Measurements from ENCODE around the gene MFSD1. TPM values are rescaled to one million over a fixed set of nuclear protein-coding genes. Genes with fewer than 3 reads are reported as not detected.

Gene MFSD1
- total and polyA plus RNA-seq, 2 of the 13 experiments (the other 11 are each of a cell fraction or from before 2014, with no cell fraction given): 17.3 to 37.9 TPM

DNA sequence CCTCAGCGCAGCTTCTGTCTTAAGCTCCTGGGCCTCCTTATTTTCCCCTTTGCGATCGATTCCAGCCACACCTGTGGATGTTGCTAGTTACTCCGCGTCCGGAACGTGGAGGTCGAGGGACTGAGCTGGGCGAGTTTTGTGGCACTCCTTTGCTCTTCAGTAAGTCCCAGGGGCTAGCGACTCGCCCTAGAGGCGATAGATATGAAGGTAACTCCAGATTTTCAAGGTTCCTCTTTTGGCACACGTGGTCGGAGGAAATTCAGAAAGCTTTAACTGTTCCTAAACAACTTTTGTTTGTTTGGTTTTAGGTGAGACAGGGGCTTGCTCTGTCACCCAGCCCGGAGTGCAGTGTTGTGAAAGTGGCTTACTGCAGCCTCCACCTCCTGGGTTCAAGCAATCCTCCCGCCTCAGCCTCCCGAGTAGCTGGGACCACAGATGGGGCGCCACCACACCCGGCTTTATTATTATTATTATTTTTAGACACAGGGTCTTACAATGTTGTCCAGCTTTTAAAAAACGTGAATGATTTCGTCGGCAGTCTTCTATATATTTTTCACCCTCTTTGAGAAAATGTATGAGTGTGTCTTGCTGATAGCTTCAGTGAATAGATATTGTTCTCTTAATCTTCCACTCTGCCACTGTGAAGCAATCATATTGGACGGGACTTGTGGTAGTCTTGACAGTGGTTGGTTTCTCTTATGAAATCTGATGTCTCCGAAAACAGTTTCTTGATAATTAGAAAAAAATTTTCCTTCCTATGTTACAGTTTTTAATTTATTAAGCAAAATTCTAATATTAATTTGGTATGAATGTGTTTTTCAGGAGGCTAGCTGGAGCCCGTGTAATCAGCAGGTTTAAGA lies 785 bp downstream of the MFSD1 start:
- in situ Hi-C loops (cut with HindIII; ENCODE audit: extremely low pct_ligation_motif_present, low pct_unique_long_range_greater_than_20kb) (no loop called here), intact Hi-C loops (cut with micrococcal nuclease; ENCODE audit: unreplicated experiment) (loop anchor here (5.0 kb wide), 1 partner anchor 160 kb away; the partner anchor contains the start of gene GFM1)
- H4K20me1 ChIP-seq (ENCODE audit: insufficient read depth, low read length): no peaks in the 10 kb centered on the region
- no peaks in the 10 kb centered on the region for H3K9me3 ChIP-seq (ENCODE audit: low read length)
- peak overlapping the region; percentile 70 for H3K9ac ChIP-seq (ENCODE audit: insufficient read depth, low read depth, low read length)
- TF ChIP-seq, protein P1, sequence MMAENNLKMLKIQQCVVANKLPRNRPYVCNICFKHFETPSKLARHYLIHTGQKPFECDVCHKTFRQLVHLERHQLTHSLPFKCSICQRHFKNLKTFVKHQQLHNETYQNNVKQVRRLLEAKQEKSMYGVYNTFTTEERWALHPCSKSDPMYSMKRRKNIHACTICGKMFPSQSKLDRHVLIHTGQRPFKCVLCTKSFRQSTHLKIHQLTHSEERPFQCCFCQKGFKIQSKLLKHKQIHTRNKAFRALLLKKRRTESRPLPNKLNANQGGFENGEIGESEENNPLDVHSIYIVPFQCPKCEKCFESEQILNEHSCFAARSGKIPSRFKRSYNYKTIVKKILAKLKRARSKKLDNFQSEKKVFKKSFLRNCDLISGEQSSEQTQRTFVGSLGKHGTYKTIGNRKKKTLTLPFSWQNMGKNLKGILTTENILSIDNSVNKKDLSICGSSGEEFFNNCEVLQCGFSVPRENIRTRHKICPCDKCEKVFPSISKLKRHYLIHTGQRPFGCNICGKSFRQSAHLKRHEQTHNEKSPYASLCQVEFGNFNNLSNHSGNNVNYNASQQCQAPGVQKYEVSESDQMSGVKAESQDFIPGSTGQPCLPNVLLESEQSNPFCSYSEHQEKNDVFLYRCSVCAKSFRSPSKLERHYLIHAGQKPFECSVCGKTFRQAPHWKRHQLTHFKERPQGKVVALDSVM (CRISPR knock-in tag; IDR thresholded peaks at IDR 0.05): peak; percentile 97
- peak; percentile 2; the same call in 1 of the 2 replicates for TF ChIP-seq NAIF1 (CRISPR knock-in tag; IDR thresholded peaks at IDR 0.05; ENCODE audit: borderline replicate concordance)
- TF ChIP-seq, protein P2, sequence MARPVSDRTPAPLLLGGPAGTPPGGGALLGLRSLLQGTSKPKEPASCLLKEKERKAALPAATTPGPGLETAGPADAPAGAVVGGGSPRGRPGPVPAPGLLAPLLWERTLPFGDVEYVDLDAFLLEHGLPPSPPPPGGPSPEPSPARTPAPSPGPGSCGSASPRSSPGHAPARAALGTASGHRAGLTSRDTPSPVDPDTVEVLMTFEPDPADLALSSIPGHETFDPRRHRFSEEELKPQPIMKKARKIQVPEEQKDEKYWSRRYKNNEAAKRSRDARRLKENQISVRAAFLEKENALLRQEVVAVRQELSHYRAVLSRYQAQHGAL (CRISPR knock-in tag; IDR thresholded peaks at IDR 0.05; ENCODE audit: not compliant biosample characterization): no peak
- BruUV-seq (replicated peaks): no TSS peak
- POLR2A ChIA-PET: interaction anchor here (1.2 to 1.9 kb wide), 2 partner anchors 11 to 76 kb away, joined by 4 to 5 read pairs; no protein-coding TSS in a partner anchor
- H2AFZ ChIP-seq (ENCODE audit: low read length): peak overlapping the region; percentile 71
- ATAC-seq (peak; percentile 69), DNase-seq (ENCODE audit: low spot score) (no peak), FAIRE-seq (peak; percentile 18)
- H3K27me3 ChIP-seq (ENCODE audit: control insufficient read depth in 1 of 2, insufficient read depth in 2 of 2, low read length in 2 of 2): no peaks in the 10 kb centered on the region
- CTCF ChIA-PET (ENCODE audit: low intra/inter-chr PET ratio, low total read pairs): no interaction called here
- H3K36me3 ChIP-seq (replicated peaks in 1 of 2; ENCODE audit: control insufficient read depth in 1 of 2, insufficient read depth in 2 of 2, low read length in 2 of 2): peaks cover 0 to under 1% of the 10 kb centered on the region in 2 experiments; a peak in 1 of 5 replicates
- H3K4me1 ChIP-seq (ENCODE audit: insufficient read depth, low read length): peaks cover 23% of the 10 kb centered on the region
- H3K27ac ChIP-seq (ENCODE audit: extremely low read length, insufficient read depth, low read length): peak overlapping the region; percentile 43
- no peaks in the 10 kb centered on the region for H3K79me2 ChIP-seq (ENCODE audit: insufficient read depth, low read length)
- H3K4me3 ChIP-seq (replicated peaks in 1 of 3; ENCODE audit: insufficient read depth in 1 of 3, low read depth in 2 of 3, low read length in 3 of 3): peak overlapping the region; percentile 67 to 92 (median 84)
- peak overlapping the region; percentile 88 for H3K4me2 ChIP-seq (ENCODE audit: low read depth, low read length)
- WGBS (ENCODE audit: low lambda C conversion rate): 37% methylated on average over 14 of the region's 25 CpGs

Data from HepG2 (cell line).